Osteoblast (primary cell): ENCODE data around the gene C2CD4D. TPM values are rescaled to one million over a fixed set of nuclear protein-coding genes. Genes with fewer than 3 reads are reported as not detected.

Experiments
- DNase-seq: peaks from one replicate; pipeline ENCODE4 v3.0.0; 2011; ENCODE audit warnings: low spot score, mixed read lengths; ENCODE audit not compliant: insufficient read length; ENCODE audit errors: missing footprints
- H2AFZ ChIP-seq: 2 replicates; pipeline ENCODE4 v1.6.0; 2011; ENCODE audit warnings: mild to moderate bottlenecking, low read length
- H3K27ac ChIP-seq: 2 replicates; pipeline ENCODE4 v1.5.1; 2011; ENCODE audit warnings: mild to moderate bottlenecking, low read depth, low read length, moderate library complexity
- H3K27me3 ChIP-seq: 2 replicates; pipeline ENCODE4 v1.6.0; 2012; ENCODE audit warnings: mild to moderate bottlenecking, control low read depth, inconsistent platforms, low read length, moderate library complexity; ENCODE audit not compliant: insufficient read depth
- H3K36me3 ChIP-seq: 2 replicates; pipeline ENCODE4 v1.5.1; 2011; ENCODE audit warnings: mild to moderate bottlenecking, low read length, control low read depth, moderate library complexity; ENCODE audit not compliant: insufficient read depth
- H3K4me1 ChIP-seq: 2 replicates; pipeline ENCODE4 v1.5.1; 2011; ENCODE audit warnings: mild to moderate bottlenecking, low read length, control low read depth, moderate library complexity; ENCODE audit not compliant: insufficient read depth
- H3K4me2 ChIP-seq: 2 replicates; pipeline ENCODE4 v1.6.0; 2011; ENCODE audit warnings: mild to moderate bottlenecking, low read length; ENCODE audit not compliant: insufficient read depth
- H3K4me3 ChIP-seq: fragments of 200-600 bp; sonication (generic); 3 replicates; pipeline ENCODE4 v1.5.1; 2012; ENCODE audit warnings: mild to moderate bottlenecking, low read length, inconsistent platforms; ENCODE audit not compliant: insufficient read depth
- H3K79me2 ChIP-seq: 2 replicates; pipeline ENCODE4 v1.6.0; 2012; ENCODE audit warnings: mild to moderate bottlenecking, low read length, control low read depth, inconsistent platforms; ENCODE audit not compliant: insufficient read depth
- H3K9me3 ChIP-seq: 2 replicates; pipeline ENCODE4 v1.5.1; 2011; ENCODE audit warnings: low read depth, low read length, control low read depth
- H4K20me1 ChIP-seq: 2 replicates; pipeline ENCODE4 v1.6.0; 2012; ENCODE audit warnings: mild to moderate bottlenecking, low read length, control low read depth; ENCODE audit not compliant: insufficient read depth
- CTCF ChIP-seq: IDR thresholded peaks from 2 replicates; pipeline ENCODE4 v1.5.1; 2011; ENCODE audit warnings: mild to moderate bottlenecking, low read depth, low read length, moderate library complexity; ENCODE audit errors: extremely low read depth
- total RNA-seq: library from RNA; depleted of rRNA; stranded (reverse); fragments of >200 nt; gene quantifications from 2 replicates; pipeline ENCODE4 v1.2.3, GENCODE V29; 2012

Gene C2CD4D
- total RNA-seq, 1 donor: not detected

DNA sequence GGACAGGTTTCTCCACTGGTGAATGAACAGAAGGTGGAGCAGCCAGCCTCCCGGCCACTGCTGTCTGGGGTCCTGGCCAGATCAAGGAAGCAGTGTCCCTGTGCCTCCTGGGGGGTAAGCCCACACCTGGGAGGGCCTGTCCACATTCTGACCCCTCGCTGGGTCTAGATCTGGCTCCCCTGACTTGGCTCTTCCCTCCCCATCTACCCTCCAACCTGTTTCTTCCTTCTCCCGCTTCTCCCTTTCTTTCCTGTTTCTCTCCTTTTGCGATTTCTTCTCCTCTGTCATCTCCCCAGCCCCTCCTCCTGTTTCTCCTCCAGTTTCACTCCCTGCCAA lies 8.4 kb downstream of the C2CD4D start:
- no peak for DNase-seq
- no peak for TF ChIP-seq CTCF
- no peak overlapping the region for H3K4me2 ChIP-seq
- no peaks in the 10 kb centered on the region for H3K36me3 ChIP-seq
- peaks cover 14% of the 10 kb centered on the region for H3K27me3 ChIP-seq
- no peak overlapping the region for H2AFZ ChIP-seq
- no peaks in the 10 kb centered on the region for H3K4me1 ChIP-seq
- H3K27ac ChIP-seq: no peak overlapping the region
- H3K4me3 ChIP-seq: no peak overlapping the region
- H3K79me2 ChIP-seq: no peaks in the 10 kb centered on the region
- no peaks in the 10 kb centered on the region for H4K20me1 ChIP-seq
- H3K9me3 ChIP-seq: no peaks in the 10 kb centered on the region

GRCh38 chr1:151830055-151830454 lies 9.6 kb downstream of the C2CD4D start:
- H3K36me3 ChIP-seq: no peaks in the 10 kb centered on the region
- no peaks in the 10 kb centered on the region for H4K20me1 ChIP-seq
- H2AFZ ChIP-seq: no peak overlapping the region
- no peak overlapping the region for H3K4me3 ChIP-seq
- H3K27me3 ChIP-seq: peaks cover 8% of the 10 kb centered on the region
- H3K79me2 ChIP-seq: no peaks in the 10 kb centered on the region
- DNase-seq: no peak
- no peak for TF ChIP-seq CTCF
- H3K4me1 ChIP-seq: no peaks in the 10 kb centered on the region
- no peak overlapping the region for H3K4me2 ChIP-seq
- H3K27ac ChIP-seq: no peak overlapping the region
- H3K9me3 ChIP-seq: no peaks in the 10 kb centered on the region

GRCh38 chr1:151829352-151830046 lies 10.1 kb downstream of the C2CD4D start:
- Histone ChIP-seq H4K20me1 (no peaks in the 10 kb centered on the region), H3K9me3 (no peaks in the 10 kb centered on the region), H2AFZ (no peak overlapping the region), H3K4me3 (no peak overlapping the region), H3K4me1 (no peaks in the 10 kb centered on the region), H3K36me3 (no peaks in the 10 kb centered on the region), H3K27ac (no peak overlapping the region), H3K79me2 (no peaks in the 10 kb centered on the region), H3K27me3 (peaks cover 10% of the 10 kb centered on the region), H3K4me2 (no peak overlapping the region)
- DNase-seq: no peak
- TF ChIP-seq CTCF: no peak

GRCh38 chr1:151828921-151829320 lies 10.7 kb downstream of the C2CD4D start:
- TF ChIP-seq CTCF: no peak
- Histone ChIP-seq H3K4me1 (no peaks in the 10 kb centered on the region), H4K20me1 (no peaks in the 10 kb centered on the region), H3K27me3 (peaks cover 13% of the 10 kb centered on the region), H3K36me3 (no peaks in the 10 kb centered on the region), H3K9me3 (no peaks in the 10 kb centered on the region), H3K27ac (no peak overlapping the region), H3K4me3 (no peak overlapping the region), H3K4me2 (no peak overlapping the region), H2AFZ (no peak overlapping the region), H3K79me2 (no peaks in the 10 kb centered on the region)
- peak; percentile 91 for DNase-seq
